Raji (cell line): ENCODE data around the gene CCDC43.

Source experiments
- POLR2A ChIP-seq: IDR thresholded peaks from 2 replicates; pipeline ENCODE4 v1.6.1; 2011; ENCODE audit warnings: low read depth, low read length, control low read depth; ENCODE audit not compliant: insufficient read depth

CCDC43 gene

GRCh38 chr17:44637066-44637465, 52.5 kb downstream of the CCDC43 start:
- no peak for TF ChIP-seq POLR2A

- TF ChIP-seq POLR2A, result no peak
These were observed 53.0 kb downstream of the CCDC43 start for GRCh38 chr17:44636562-44636961.

GRCh38 chr17:44633998-44634397, 55.6 kb downstream of the CCDC43 start:
- no peak for TF ChIP-seq POLR2A

- TF ChIP-seq POLR2A, result no peak
These were observed 58.9 kb downstream of the CCDC43 start for GRCh38 chr17:44630703-44631102.

GRCh38 chr17:44629314-44629713, 60.3 kb downstream of the CCDC43 start:
- TF ChIP-seq POLR2A, result no peak

GRCh38 chr17:44628243-44629188, 61.1 kb downstream of the CCDC43 start:
- no peak for TF ChIP-seq POLR2A

- TF ChIP-seq POLR2A, result no peak
These were observed 61.9 kb downstream of the CCDC43 start for GRCh38 chr17:44627513-44628242.
